CD4-positive, alpha-beta T cell treated with Interleukin-15 for 4 hours (primary cell): ENCODE measurements around the gene FCER2.
A peak's percentile ranks its signal among the peaks of the same experiment; 100 is the strongest.

Source experiments
- DNase-seq: peaks from one replicate; pipeline ENCODE4 v3.0.0-alpha.2; 2020; ENCODE audit warnings: low spot score

The FCER2 gene

DNA sequence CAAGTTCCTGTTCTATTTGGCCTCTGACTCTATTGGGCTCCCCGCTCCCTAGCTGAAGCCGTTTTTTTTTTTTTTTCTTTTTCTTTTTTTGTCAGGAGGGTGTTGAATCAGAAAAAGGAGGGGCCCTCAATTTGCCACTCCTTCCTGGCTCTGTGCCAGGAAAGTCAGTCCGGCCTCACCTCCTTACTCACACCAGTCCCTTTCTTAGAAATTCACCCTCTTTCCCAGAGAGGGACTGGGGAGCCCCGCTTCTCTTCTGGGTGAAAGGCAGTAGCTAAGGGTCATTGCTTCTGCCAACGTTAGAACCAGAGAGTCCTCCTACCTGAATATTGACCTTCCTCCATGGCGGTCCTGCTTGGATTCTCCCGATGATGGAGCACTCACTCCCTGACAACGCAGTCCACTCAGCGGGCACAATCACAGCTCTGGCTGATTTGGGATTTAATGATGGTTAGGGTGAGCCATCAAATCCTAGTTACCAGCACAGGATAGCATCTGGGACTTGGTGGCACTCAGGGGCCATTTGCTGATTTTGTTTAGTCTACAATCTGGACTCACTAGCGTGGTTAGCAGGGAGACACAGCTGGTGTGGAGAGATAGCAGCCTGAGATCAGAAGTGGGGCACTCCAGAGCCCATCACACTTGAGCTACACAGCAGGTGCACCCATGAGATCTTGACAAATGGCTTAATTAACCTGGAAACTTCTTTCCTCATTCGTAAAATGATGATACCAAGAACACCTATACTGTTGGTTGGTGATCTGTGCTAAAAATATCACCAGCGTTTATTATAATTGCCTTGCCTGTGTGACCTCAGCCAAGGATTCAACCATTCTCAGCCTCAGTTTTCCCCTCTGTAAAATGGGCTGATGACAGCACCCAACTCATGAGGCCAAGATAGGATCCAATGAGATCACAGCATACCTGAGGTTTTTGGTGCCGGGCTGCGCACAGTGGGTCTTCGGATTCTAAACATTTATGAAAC lies 2.2 kb downstream of the FCER2 start:
- peak; percentile 45 for DNase-seq

DNA sequence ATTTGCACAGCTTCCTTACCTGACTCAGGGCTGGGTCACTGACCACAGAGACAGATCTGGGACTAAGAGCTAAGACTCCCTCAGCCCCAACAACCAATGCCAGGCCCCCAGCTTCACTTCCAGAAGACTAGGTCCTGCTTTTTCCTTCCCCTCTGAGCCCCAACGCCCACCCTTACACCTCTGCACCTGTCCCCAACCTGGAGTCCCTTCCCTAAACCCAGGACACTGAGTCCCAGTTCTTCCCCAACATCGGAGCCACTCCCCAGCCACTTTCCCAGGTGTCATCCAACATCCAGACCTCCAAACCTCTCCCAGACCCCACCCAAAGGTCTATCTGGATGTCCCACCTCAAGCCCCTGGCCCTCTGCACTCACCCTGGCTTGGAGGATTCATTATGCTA lies 2.9 kb downstream of the FCER2 start:
- no peak for DNase-seq

DNA sequence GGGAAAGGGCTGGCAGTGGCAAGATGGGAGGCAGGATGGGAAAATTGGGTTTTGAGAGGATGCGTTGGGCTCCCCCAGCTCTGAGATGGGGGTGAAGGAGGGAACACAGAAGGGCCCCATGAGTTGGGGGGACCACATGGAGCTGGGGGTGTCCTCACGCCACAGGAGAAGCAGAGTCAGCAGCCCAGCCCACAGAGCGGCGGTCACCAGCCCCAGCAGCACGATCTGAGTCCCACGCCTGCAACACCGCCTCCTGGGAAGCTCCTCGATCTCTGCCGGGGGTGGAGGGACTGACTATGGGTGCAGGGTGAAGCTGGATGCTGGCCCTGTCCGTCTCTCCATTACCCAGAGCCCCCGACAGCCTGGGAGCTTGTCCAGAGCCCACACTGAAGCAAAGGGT lies 3.3 kb downstream of the FCER2 start:
- DNase-seq = no peak

DNA sequence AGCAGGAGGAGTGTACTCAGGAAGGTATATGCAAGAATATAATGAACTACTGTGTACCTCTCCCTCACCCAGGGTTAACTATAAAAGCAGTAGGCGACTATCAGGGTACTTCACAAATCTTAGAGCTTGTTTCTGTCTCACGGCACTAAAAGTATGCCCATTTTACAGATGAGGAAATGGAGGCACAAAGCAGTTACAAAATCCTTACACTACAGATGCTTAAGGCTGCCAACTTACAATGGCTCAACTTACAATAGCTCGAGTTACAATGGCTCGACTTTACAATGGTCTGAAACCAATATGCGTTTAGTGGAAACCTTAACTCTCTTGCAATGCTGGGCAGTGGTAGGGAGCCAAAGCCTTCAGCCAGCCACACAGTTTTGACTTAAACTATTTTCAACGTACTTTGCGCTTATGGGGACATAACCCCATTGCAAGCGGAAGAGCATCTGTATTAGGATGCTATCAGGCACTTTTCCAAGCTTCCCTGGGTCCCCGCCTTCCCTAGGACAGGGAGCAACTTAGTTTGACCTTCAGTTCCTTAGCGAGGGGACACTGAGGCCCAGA lies 4.1 kb downstream of the FCER2 start:
- DNase-seq = no peak

DNA sequence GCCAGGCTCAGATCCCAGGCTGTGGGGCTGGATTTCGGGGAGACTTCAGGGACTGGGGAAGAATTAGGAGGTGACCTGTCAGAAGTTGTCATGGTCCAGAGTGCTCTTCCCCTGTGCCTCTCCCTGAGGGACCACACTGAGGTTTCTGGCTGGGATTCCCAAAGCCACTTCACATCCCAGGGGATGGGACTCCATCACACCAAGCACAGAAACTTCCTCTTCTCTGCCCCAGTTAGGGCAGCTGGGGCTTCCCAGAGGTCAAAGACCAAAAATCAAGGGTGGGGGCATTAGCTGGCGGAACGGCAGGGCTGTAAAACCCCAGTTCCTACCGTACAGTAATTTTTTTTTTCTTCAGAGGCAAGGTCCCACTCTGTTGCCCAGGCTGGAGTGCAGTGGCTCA lies 7.4 kb downstream of the FCER2 start:
- no peak for DNase-seq

DNA sequence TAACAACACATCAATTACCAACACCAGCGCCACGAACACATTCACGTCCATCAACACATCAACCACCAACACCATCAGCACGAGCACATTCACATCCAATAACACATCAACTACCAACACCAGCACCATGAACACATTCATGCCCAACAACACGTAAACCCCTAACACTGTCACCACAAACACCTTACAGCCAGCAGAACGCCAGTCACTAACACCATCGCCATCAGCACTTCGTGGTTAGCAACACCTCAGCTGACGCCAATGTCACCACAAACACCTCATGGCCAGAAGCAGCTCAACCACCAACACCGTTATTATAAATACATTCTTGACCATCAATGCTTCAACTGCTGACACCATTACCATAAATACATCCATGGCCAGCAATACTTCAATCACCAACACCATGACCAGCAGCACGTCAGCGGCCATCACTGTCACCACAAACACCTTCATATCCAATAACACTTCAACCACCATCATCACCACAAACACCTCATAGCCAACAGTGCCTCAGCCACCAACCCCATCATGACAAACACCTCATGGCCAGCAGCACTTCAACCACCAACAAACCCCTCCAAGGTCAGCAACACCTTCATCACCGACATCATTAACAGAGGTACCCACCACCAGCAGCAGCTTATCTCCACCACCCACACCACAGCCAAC lies 9.4 kb downstream of the FCER2 start:
- DNase-seq = no peak

DNA sequence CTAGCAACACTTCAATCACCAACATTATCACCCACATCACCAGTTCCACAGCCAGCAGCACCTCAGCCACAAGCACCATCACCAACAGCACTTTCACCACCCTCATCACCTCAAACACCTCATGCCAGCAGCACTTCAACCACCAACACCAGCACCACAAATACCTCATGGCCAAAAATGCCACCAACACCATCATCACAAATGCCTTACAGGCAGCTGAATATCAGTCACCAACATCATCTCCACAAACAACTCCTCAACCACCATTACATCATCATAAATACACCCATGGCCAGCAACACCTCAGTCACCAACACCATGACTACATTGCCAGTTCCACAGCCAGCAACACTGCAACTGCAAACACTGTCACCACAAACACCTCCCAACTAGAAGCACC lies 10.4 kb downstream of the FCER2 start:
- DNase-seq = no peak

DNA sequence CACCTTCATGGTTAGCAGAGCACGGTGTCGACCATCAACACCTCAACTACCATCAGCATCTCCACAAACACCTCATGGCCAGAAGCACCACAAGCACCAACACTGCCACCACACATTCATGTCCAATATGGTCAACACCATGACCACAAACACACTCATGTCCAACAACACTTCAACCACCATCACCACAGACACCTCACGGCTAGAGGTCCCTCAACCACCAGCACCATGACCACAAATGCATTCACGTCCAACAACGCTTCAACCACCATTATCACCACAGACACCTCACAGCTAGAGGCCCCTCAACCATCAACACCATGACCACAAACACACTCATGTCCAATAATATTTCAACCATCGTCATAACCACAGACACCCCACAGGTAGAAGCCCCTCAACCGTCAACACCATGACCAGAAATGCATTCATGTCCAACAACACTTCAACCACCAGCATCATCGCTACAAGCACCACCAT lies 11.1 kb downstream of the FCER2 start:
- DNase-seq = no peak

DNA sequence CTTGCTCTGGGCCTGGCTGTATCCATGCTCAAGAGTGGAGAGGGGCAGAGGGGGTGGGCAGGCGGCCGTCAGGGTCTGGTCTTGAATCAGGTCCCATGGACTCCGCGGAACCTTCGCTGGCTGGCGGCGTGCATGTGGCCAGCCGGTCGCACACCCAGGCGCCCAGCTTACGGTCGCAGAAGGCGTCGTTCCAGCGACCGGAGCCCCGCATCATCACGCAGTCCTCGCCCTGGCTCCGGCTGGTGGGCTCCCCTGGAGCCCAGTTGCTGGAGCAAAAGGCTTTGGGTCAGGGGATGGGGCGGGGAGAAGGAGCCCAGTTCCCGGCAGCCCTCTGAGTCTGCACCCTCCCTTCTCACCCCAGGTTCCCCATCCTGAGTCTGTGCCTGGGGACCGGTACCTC lies 12.8 kb downstream of the FCER2 start:
- no peak for DNase-seq

DNA sequence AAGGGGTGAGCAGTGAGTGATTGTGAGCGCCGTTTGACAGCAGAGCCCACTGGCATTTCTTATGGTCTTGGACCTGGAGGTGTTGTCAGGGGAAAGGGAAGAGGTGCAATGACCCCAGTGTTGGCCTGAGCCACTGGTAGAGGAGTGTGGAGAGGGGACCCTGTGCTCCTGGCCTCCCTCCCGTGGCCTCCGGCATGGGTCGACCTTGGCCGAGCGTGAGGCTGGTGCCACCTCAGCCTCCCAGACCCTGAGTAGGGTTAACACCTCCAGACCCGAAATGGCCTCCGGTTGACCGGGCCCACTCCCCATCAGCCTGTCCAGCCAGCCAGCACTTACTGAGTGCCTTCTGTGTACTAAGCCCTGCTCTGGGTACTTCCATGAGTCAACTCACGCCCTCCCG lies 14.8 kb downstream of the FCER2 start:
- DNase-seq = no peak

DNA sequence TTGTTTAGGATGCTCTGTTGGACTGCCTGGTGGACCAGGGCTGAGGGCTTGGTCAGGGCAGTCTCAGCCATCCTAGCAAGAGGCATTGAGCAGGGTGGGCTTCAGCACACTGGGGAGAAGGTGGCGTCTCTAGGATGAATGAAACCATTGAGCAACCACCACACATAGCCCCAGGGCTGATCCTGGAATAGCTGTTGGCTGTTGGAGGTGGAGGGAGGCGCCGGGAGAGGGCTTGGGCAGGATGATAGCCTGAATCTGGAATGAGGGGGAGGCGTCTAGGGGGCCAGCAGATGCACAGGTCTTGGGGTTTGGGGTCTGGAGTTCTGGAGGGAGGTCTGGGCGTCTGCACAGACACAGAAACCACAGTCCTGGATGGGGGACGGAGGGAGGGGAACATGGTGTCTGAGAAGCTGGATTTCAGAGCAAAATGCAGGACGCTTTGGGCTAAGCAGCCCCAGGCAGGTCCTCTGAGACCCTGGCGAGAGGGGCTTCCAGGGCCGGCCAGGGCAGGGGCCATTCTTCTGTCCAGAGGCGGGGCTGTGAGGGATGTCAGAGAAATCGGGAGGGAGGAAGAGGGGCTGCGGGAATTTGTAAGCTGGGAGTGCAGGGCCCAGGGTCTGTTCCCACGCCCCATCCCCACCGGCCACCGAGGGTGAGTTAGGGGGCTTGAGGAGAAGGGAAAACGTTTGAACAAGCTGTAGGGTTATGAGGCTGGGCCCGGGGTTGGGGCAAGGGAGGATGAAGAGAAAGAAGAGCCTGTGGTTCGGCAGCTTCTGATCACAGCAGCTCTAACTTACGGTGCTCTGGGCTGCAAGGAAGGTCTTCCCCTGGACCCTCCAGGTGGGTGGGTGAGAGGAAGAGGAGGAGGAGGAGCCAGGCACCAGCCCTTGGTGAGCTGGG lies 16.1 kb downstream of the FCER2 start:
- DNase-seq = no peak

GRCh38 chr19:7682175-7682855 lies 19.6 kb downstream of the FCER2 start:
- DNase-seq = no peak

DNA sequence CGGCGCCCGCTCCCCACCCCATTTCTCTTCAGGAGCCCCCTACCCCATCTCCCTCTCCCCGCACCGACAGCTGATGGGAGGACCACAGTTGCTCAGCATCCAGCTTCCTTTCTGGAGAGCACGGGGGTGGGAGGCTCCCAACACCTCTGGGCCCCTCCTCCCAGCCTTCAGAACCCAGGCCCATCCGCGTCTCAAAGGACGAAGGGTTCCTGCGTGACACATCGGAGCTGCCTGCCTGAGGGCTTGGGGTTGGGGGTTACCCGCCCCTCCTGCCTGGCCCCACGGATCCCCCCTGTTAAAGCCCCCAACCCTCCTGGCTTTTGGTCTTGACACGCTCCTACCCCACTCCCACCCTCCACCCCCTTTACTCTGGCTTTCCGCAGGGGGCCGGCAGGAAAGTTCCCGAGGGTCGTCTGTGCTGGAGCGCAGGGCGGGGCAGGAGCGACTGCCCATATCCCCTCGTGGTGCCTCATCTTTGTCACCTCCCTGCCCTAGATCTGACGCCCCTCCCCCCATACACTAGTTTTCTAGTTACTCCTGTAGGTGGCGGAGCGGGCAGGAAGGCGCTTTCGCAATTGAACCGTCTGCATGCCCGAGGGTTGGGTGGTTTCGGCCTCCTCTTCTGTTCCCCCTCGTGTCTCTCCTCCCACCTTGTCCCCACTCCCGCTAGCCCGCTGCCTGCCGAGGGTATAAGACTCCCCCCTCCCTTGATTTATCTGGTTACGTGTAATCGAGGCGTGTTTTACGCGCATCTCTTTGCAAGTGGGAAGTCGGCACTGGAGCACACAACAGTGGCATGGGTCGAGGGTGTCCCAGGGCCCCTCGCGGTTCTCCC lies 20.4 kb downstream of the FCER2 start:
- peak; percentile 88 for DNase-seq

DNA sequence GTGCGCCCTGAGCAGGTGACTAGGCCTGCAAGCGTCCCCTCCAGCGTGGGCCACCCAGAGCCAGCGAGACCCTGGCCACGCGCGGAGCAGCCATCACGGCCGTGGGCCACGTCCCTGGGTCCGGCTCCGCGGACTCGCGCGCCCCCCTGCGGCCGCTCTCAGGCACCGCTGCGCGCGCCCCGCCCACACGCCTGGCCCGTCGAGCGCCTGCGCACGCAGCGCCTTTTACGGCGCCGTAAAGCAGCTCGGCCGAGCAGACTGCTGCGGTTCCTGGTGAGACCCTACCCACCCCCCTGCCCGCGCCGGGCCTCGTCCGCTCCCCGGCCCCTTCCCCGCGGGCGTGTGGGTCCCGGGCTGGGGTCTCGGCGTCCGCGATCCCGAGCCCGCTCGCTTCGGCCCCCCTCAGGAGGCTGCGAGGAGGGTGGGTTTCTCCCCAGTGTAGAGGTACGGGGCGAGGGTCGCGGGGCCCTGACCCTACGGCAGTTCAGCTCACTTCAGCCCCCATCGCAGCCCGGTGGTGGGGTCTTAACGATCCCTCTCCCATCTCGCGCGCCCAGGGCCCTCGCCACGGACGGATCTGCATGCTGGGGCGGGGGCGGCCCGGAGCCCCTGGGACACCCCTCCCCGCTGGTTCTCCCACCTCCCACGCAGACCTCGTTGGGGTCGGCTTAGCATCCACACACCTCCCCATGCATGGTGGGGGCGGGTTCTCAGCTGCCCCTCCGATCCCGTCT lies 21.2 kb downstream of the FCER2 start, which contains the start of gene TRAPPC5:
TSS of gene TRAPPC5 (plus strand) at position 228 of the 734 bp plus-strand sequence. CDS start 1,421 bp downstream, outside the sequence.
- DNase-seq = peak; percentile 85

GRCh38 chr19:7679771-7680605 lies 21.9 kb downstream of the FCER2 start:
- DNase-seq = no peak

DNA sequence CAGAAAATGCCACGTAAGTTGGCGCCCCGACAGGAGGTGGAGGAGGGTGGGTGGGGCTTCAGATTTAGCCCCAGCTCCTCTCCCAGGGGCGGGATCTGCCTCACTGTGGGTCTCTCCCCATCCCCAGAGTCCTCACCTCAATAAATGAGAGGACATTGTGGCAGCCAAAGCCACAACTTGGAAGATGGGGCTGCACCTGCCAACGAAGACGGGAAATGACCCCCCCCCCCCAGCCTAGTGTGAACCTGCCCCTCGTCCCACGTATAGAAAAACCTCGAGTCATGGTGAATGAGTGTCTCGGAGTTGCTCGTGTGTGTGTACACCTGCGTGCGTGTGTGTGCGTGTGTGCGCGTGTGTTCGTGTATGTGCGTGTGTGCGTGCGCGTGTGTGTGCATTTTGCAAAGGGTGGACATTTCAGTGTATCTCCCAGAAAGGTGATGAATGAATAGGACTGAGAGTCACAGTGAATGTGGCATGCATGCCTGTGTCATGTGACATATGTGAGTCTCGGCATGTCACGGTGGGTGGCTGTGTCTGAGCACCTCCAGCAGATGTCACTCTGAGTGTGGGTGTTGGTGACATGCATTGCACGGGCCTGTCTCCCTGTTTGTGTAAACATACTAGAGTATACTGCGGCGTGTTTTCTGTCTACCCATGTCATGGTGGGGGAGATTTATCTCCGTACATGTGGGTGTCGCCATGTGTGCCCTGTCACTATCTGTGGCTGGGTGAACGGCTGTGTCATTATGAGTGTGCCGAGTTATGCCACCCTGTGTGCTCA lies 22.8 kb downstream of the FCER2 start:
- DNase-seq = peak; percentile 75

DNA sequence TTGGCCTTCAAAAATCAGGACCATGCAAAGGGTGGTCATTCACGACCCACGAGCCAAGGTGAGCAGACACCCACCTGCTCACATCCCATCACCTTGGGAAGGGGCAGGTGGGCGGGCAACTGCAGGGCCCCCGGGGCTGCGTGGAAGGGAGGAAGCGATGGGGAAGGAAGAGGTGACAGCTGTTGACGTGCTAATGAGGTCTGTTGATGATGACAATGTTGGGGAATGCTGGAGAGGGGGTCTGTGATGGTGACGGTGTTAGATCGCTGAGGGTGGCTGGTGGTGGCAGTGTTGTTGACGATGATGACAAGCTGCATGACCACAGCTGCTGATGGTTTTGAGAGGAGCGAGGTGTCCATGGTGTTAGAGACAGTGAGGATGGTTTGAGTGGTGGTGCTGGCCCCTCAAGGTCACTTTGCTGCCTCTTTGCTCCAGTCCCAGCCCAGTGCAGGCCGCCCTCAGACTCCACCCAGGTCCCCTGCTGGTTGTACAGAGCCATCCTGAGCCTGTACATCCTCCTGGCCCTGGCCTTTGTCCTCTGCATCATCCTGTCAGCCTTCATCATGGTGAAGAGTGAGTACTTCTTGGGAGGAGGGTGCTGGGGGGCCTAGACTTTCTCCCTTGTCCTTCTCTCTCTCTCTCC lies 24.1 kb downstream of the FCER2 start:
- DNase-seq = no peak
